GF-D8 (cell line): ENCODE data around the gene NEURL1.

Experiments
- DNase-seq: peaks from one replicate; lab custom pipeline; 2025; lab: John Stamatoyannopoulos, UW

NEURL1 gene

GRCh38 chr10:103564776-103565520 lies 71.4 kb downstream of the NEURL1 start:
- DNase-seq = no peak

GRCh38 chr10:103566536-103566935 lies 73.0 kb downstream of the NEURL1 start:
- DNase-seq = no peak

- no peak for DNase-seq
These were observed 75.0 kb downstream of the NEURL1 start for GRCh38 chr10:103568505-103568904.

- no peak for DNase-seq
These were observed 76.4 kb downstream of the NEURL1 start for GRCh38 chr10:103569896-103570295.

GRCh38 chr10:103570844-103571655 lies 77.5 kb downstream of the NEURL1 start:
- DNase-seq = no peak

- DNase-seq = no peak
These were observed 78.1 kb downstream of the NEURL1 start for GRCh38 chr10:103571656-103571975.

GRCh38 chr10:103572347-103573204 lies 79.1 kb downstream of the NEURL1 start:
- no peak for DNase-seq

GRCh38 chr10:103573205-103573487 lies 79.6 kb downstream of the NEURL1 start:
- no peak for DNase-seq

GRCh38 chr10:103574097-103575061 lies 80.9 kb downstream of the NEURL1 start:
- no peak for DNase-seq

GRCh38 chr10:103575416-103576075 lies 82.0 kb downstream of the NEURL1 start:
- no peak for DNase-seq

- DNase-seq = no peak
These were observed 82.6 kb downstream of the NEURL1 start for GRCh38 chr10:103576076-103576471.

- DNase-seq = no peak
These were observed 83.4 kb downstream of the NEURL1 start for GRCh38 chr10:103576862-103577261.

- DNase-seq = no peak
These were observed 85.4 kb downstream of the NEURL1 start for GRCh38 chr10:103578782-103579382.

GRCh38 chr10:103580011-103580410 lies 86.5 kb downstream of the NEURL1 start:
- DNase-seq = no peak

GRCh38 chr10:103580430-103580829 lies 86.9 kb downstream of the NEURL1 start:
- no peak for DNase-seq

GRCh38 chr10:103581499-103581898 lies 88.0 kb downstream of the NEURL1 start:
- DNase-seq = no peak

- no peak for DNase-seq
These were observed 89.0 kb downstream of the NEURL1 start for GRCh38 chr10:103582331-103583123.

- peak; percentile 48 for DNase-seq
These were observed 90.3 kb downstream of the NEURL1 start for GRCh38 chr10:103583871-103584215.

GRCh38 chr10:103584216-103585010 lies 90.9 kb downstream of the NEURL1 start:
- DNase-seq = peak; percentile 86
